ENCODE measurements around the gene TMEM52. TPM values are rescaled to one million over a fixed set of nuclear protein-coding genes. Genes with fewer than 3 reads are reported as not detected.

The TMEM52 gene
- total and polyA plus RNA-seq, 9 of the 15 experiments (the other 6 are each of a cell fraction or from before 2014, with no cell fraction given), result 0.37 to 22.5 (median 6.8) TPM

DNA sequence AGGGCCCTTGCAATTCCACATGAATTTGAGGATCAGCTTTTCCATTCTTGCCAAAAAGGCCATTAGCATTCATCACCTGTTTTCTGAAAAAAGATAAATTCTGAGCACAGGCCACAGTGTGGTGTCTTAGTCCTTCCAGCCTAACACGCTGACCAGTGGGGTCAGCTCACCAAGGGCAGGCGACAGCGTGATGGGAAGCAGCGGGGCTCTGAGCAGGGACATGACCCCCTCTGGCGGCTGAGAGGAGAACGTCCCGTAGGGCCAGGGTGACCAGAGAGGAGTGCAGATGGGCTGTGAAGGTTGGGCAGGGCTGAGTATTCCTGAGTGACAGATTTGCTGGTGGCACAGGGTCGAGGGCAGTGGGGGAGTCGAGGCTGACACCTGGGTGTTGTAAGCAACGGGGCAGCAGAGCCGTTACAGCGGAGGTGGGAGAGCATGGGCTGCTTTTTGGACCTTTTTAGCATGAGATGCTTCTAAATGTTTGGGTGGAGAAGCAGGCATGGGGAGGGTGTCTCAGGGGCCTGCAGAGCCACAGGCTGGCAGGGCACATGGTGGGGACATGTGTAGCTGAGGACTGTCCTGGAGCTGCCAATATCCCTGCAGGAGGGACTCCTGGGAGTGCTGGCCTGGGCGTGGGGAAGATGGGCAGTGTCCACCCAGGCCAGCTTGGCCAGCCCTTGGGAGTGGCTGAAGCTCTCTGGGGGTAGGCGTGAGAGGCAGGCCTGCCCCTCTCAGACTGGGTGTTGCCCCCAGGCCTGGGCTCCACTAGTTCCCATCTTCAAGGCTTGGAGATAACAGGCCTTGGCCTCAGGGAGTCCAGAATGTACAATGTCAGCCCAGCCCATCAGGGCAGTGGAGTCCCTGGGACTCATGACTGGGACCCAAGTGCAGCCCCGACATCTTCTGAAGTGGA is 12.6 kb downstream of the TMEM52 start (continued):
- no peak for TF ChIP-seq CHD7 (IDR thresholded peaks at IDR 0.05; ENCODE audit: low read depth, low read length)
- TF ChIP-seq PHB2 (IDR thresholded peaks at IDR 0.05; ENCODE audit: low read depth), result no peak
- TF ChIP-seq ETS2 (tag; IDR thresholded peaks at IDR 0.05; ENCODE audit: borderline replicate concordance, poor library complexity, severe bottlenecking), result no peak
- no peak for TF ChIP-seq MYBL2 (IDR thresholded peaks at IDR 0.05; ENCODE audit: low read depth)
- TF ChIP-seq MYBL2 (CRISPR knock-in tag; IDR thresholded peaks at IDR 0.05; ENCODE audit: borderline replicate concordance), result no peak
- TF ChIP-seq SAFB (IDR thresholded peaks at IDR 0.05; ENCODE audit: borderline replicate concordance, low read depth, low read length), result no peak
- no peak for TF ChIP-seq E2F1 (CRISPR knock-in tag; IDR thresholded peaks at IDR 0.05)
- TF ChIP-seq ELK1 (CRISPR knock-in tag; IDR thresholded peaks at IDR 0.05), result no peak
- peak; percentile 38; the same call in 1 of the 2 replicates for TF ChIP-seq TOE1 (IDR thresholded peaks at IDR 0.05; ENCODE audit: borderline replicate concordance)
- TF ChIP-seq TOE1 (CRISPR knock-in tag; IDR thresholded peaks at IDR 0.05; ENCODE audit: borderline replicate concordance, low read depth), result no peak
- no peak for TF ChIP-seq CBFA2T3 (IDR thresholded peaks at IDR 0.05)
- no peak for TF ChIP-seq LEF1 (IDR thresholded peaks at IDR 0.05)
- TF ChIP-seq MAFG (tag; conservative IDR thresholded peaks at IDR 0.05), result no peak
- no peak for TF ChIP-seq KHSRP (IDR thresholded peaks at IDR 0.05)

All from K562 (cell line).